ENCODE results near the gene NUDT8.

GRCh38 chr11:67582011-67582410 is 47.7 kb downstream of the NUDT8 start:
- no peak for TF ChIP-seq POLR3G (IDR thresholded peaks at IDR 0.05; ENCODE audit: extremely low read depth, insufficient read length, insufficient replicate concordance)
- TF ChIP-seq OTX1 (CRISPR knock-in tag; IDR thresholded peaks at IDR 0.05) = no peak
- TF ChIP-seq, protein P1, sequence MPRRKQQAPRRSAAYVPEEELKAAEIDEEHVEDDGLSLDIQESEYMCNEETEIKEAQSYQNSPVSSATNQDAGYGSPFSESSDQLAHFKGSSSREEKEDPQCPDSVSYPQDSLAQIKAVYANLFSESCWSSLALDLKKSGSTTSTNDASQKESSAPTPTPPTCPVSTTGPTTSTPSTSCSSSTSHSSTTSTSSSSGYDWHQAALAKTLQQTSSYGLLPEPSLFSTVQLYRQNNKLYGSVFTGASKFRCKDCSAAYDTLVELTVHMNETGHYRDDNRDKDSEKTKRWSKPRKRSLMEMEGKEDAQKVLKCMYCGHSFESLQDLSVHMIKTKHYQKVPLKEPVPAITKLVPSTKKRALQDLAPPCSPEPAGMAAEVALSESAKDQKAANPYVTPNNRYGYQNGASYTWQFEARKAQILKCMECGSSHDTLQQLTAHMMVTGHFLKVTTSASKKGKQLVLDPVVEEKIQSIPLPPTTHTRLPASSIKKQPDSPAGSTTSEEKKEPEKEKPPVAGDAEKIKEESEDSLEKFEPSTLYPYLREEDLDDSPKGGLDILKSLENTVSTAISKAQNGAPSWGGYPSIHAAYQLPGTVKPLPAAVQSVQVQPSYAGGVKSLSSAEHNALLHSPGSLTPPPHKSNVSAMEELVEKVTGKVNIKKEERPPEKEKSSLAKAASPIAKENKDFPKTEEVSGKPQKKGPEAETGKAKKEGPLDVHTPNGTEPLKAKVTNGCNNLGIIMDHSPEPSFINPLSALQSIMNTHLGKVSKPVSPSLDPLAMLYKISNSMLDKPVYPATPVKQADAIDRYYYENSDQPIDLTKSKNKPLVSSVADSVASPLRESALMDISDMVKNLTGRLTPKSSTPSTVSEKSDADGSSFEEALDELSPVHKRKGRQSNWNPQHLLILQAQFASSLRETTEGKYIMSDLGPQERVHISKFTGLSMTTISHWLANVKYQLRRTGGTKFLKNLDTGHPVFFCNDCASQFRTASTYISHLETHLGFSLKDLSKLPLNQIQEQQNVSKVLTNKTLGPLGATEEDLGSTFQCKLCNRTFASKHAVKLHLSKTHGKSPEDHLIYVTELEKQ (CRISPR knock-in tag; IDR thresholded peaks at IDR 0.05) = no peak

All from K562 (cell line).